ENCODE results near the gene TTN. TPM values are rescaled to one million over a fixed set of nuclear protein-coding genes. Genes with fewer than 3 reads are reported as not detected.

TTN gene
- total RNA-seq, 1 experiment from 2014 or later, result 1.1 TPM

- no TSS peak for BruUV-seq (replicated peaks)
- no peak for DNase-seq
- Histone ChIP-seq H2AFZ (ENCODE audit: low read length) (no peak overlapping the region), H3K9ac (ENCODE audit: low read length) (no peak overlapping the region), H3K27ac (ENCODE audit: low read length) (no peak overlapping the region), H3K4me1 (ENCODE audit: insufficient read depth, low read length) (no peaks in the 10 kb centered on the region), H4K20me1 (ENCODE audit: low read length) (no peaks in the 10 kb centered on the region), H3K9me2 (replicated peaks; ENCODE audit: low read length) (no peaks in the 10 kb centered on the region), H3K79me2 (ENCODE audit: low read length) (no peaks in the 10 kb centered on the region), H3F3A (ENCODE audit: low read length, unreplicated experiment) (no peaks in the 10 kb centered on the region), H3K9me3 (ENCODE audit: low read length) (no peaks in the 10 kb centered on the region), H3K36me3 (ENCODE audit: low read depth, low read length) (no peaks in the 10 kb centered on the region), H3K4me3 (ENCODE audit: low read length) (no peak overlapping the region), H3K4me2 (ENCODE audit: low read length) (no peak overlapping the region), H3K27me3 (ENCODE audit: low read length) (no peaks in the 10 kb centered on the region)
- ChIA-PET POLR2A (ENCODE audit: unreplicated experiment) (no interaction called here), CTCF (no interaction called here)
- ATAC-seq, result no peak
- no peak for TF ChIP-seq EZH2phosphoT487 (IDR thresholded peaks at IDR 0.05; ENCODE audit: borderline replicate concordance, low read length)
- no peak for TF ChIP-seq CTCF (conservative IDR thresholded peaks at IDR 0.05; ENCODE audit: low read depth, low read length)
- TF ChIP-seq EZH2 (IDR thresholded peaks at IDR 0.05; ENCODE audit: low read length, unreplicated experiment), result no peak
- intact Hi-C loops (cut with micrococcal nuclease), result no loop called here
Observed at GRCh38 chr2:178800510-178800909, 6.7 kb downstream of the TTN start.

GRCh38 chr2:178799305-178799704 is 7.9 kb downstream of the TTN start:
- POLR2A ChIA-PET (ENCODE audit: unreplicated experiment), result no interaction called here

More at GRCh38 chr2:178799305-178799704, 7.9 kb downstream of the TTN start:
- H3K4me1 ChIP-seq (ENCODE audit: insufficient read depth, low read length), result no peaks in the 10 kb centered on the region
- no peak overlapping the region for H3K4me2 ChIP-seq (ENCODE audit: low read length)
- H2AFZ ChIP-seq (ENCODE audit: low read length), result no peak overlapping the region
- H3K9me2 ChIP-seq (replicated peaks; ENCODE audit: low read length), result no peaks in the 10 kb centered on the region
- DNase-seq (no peak), ATAC-seq (no peak)
- H3K79me2 ChIP-seq (ENCODE audit: low read length), result no peaks in the 10 kb centered on the region
- no peaks in the 10 kb centered on the region for H4K20me1 ChIP-seq (ENCODE audit: low read length)
- H3K9me3 ChIP-seq (ENCODE audit: low read length), result no peaks in the 10 kb centered on the region
- no TSS peak for BruUV-seq (replicated peaks)
- no peak overlapping the region for H3K9ac ChIP-seq (ENCODE audit: low read length)
- H3K27me3 ChIP-seq (ENCODE audit: low read length), result no peaks in the 10 kb centered on the region
- no peak for TF ChIP-seq CTCF (conservative IDR thresholded peaks at IDR 0.05; ENCODE audit: low read depth, low read length)
- no peak for TF ChIP-seq EZH2phosphoT487 (IDR thresholded peaks at IDR 0.05; ENCODE audit: borderline replicate concordance, low read length)
- no peak for TF ChIP-seq EZH2 (IDR thresholded peaks at IDR 0.05; ENCODE audit: low read length, unreplicated experiment)
- no peaks in the 10 kb centered on the region for H3F3A ChIP-seq (ENCODE audit: low read length, unreplicated experiment)
- H3K4me3 ChIP-seq (ENCODE audit: low read length), result no peak overlapping the region
- no peak overlapping the region for H3K27ac ChIP-seq (ENCODE audit: low read length)
- intact Hi-C loops (cut with micrococcal nuclease), result loop anchor here (10.0 kb wide), 2 partner anchors 195 to 305 kb away; no protein-coding TSS in a partner anchor
- H3K36me3 ChIP-seq (ENCODE audit: low read depth, low read length), result no peaks in the 10 kb centered on the region
- CTCF ChIA-PET, result no interaction called here

Measured in PC-3 (cell line).